WERI-Rb-1 (cell line): ENCODE data around the gene MYLK2.

ENCODE experiments used
- DNase-seq: peaks from one replicate; pipeline ENCODE4 v3.0.0-alpha.2; 2020
- H3K27ac ChIP-seq: fragments of 250-450 bp; sonication (Bioruptor Pico); 2 replicates; pipeline ENCODE4 v1.5.1; 2020; ENCODE audit warnings: mild to moderate bottlenecking, moderate library complexity
- H3K27me3 ChIP-seq: fragments of 250-450 bp; sonication (Bioruptor Pico); 2 replicates; pipeline ENCODE4 v1.5.1; 2021; ENCODE audit warnings: mild to moderate bottlenecking, low read depth, moderate library complexity; ENCODE audit not compliant: insufficient read depth, severe bottlenecking
- H3K36me3 ChIP-seq: fragments of 250-450 bp; sonication (Bioruptor Pico); 2 replicates; pipeline ENCODE4 v1.5.1; 2020; ENCODE audit warnings: mild to moderate bottlenecking, moderate library complexity
- H3K4me3 ChIP-seq: 2 replicates; pipeline ENCODE4 v1.5.1; 2011; ENCODE audit warnings: low read depth, mild to moderate bottlenecking, control low read depth, low read length
- H3K9me3 ChIP-seq: fragments of 250-450 bp; sonication (Bioruptor Pico); 2 replicates; pipeline ENCODE4 v1.5.1; 2021; ENCODE audit warnings: mild to moderate bottlenecking, moderate library complexity; ENCODE audit not compliant: severe bottlenecking
- TF ChIP-seq, protein P1 (sequence below): IDR thresholded peaks from 2 replicates; pipeline ENCODE4 v1.5.1; 2011; ENCODE audit warnings: low read depth, mild to moderate bottlenecking, control low read depth, inconsistent platforms, low read length

The MYLK2 gene

DNA sequence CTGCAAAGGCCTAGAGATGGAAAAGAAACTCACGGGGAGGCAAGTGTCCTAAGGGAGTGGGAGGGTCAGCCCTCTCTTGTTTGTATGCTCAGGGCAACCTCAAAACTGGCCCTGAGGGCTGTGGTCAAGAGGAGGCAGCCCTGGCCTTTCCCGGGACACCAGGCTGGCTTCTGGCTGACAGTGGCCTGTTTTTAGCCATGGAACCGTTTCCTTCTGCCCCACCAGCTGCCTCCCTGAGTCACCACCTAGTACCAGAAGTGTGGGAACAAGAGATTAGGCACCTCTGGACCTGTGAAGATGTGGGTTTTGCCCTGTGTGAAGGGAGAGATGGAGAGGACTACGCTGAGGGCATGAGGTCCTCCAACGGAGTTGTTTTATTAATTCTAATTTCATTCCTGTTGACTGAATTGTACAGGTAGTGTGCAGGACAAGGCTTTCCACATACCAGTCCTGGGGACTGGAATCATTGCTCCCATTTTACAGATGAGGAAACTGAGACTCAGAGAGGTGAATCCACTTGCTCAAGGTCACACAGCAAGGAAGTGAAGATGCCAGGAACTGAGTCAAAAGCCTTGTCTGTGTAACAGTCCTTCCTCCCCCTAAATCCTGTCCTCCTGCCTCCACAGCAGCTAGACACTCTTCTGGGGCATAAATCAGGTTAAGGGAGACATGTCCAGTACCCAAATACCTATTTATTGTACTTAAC, 20.8 kb downstream of the MYLK2 start:
- TF ChIP-seq, protein P1, sequence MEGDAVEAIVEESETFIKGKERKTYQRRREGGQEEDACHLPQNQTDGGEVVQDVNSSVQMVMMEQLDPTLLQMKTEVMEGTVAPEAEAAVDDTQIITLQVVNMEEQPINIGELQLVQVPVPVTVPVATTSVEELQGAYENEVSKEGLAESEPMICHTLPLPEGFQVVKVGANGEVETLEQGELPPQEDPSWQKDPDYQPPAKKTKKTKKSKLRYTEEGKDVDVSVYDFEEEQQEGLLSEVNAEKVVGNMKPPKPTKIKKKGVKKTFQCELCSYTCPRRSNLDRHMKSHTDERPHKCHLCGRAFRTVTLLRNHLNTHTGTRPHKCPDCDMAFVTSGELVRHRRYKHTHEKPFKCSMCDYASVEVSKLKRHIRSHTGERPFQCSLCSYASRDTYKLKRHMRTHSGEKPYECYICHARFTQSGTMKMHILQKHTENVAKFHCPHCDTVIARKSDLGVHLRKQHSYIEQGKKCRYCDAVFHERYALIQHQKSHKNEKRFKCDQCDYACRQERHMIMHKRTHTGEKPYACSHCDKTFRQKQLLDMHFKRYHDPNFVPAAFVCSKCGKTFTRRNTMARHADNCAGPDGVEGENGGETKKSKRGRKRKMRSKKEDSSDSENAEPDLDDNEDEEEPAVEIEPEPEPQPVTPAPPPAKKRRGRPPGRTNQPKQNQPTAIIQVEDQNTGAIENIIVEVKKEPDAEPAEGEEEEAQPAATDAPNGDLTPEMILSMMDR: no peak
- Histone ChIP-seq H3K9me3 (no peaks in the 10 kb centered on the region), H3K36me3 (no peaks in the 10 kb centered on the region), H3K27me3 (no peaks in the 10 kb centered on the region), H3K27ac (no peak overlapping the region), H3K4me3 (no peak overlapping the region)
- DNase-seq: no peak

DNA sequence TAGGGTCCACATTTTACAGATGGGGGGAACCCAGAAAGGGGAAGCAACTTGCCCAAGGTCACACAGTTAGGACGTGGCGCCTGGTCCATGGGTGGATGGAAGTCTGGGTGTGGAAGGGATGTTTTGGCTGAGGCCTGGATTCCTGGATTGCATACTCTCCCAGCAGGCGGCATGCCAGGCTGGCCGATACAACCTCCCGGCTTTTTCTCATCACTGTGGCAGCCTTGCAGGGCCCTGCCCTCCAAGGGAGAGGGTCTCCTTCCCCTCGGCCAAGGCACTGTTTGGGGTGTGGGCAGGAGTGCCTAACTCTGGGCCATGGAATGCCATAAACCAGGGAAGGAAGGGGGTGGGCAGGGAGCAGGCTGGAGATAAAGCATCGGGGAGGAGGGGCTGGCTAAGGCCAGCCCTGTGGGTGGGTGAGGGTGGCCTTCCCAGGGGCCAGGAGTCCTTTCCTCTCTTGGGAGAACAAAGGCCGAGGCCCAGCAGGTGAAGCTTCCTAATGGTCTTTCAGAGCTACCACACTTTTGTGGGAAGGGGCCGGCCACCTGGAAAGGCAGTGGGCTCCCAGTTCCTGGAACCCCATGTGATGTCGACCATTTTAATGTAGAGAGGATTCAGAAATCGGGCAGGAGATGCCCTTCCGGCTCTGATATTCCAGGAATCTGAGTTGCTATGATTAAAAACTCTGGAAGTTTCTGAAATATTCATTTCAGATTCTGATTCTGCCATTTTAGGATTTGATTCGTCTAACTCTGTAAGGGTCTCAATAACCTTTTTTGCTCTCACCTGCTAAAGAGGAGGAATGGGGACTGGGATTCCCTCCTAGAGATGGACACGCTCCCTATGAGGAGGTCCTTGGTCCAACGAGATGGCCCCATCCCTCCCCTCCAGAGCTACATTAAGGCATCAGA, 22.0 kb downstream of the MYLK2 start:
- TF ChIP-seq, protein P1: no peak
- no peak overlapping the region for H3K4me3 ChIP-seq
- no peak for DNase-seq
- H3K27me3 ChIP-seq: no peaks in the 10 kb centered on the region
- no peaks in the 10 kb centered on the region for H3K36me3 ChIP-seq
- H3K27ac ChIP-seq: no peak overlapping the region
- H3K9me3 ChIP-seq: no peaks in the 10 kb centered on the region

DNA sequence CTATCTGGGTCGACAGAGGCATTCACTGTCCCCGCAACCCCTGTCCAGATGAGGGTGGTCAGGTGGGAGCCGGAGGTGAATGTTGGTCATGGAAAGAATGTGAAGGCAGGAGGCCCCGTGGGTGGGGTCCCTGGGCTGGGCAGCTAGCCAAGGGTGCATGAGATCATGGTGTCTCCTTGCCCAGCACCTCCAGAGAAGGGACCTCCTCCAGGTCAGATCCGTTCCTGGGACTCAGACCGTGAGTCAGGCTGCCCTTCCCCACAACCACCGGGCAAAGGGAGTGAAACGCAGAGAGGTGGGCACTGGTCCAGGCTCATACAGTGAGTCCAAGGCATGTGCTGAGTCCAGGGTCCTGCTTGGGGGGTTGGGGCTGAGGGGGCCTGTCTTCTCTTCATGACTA, 22.8 kb downstream of the MYLK2 start:
- Histone ChIP-seq H3K27ac (no peak overlapping the region), H3K4me3 (no peak overlapping the region), H3K27me3 (no peaks in the 10 kb centered on the region), H3K9me3 (no peaks in the 10 kb centered on the region), H3K36me3 (no peaks in the 10 kb centered on the region)
- TF ChIP-seq, protein P1: no peak
- no peak for DNase-seq

DNA sequence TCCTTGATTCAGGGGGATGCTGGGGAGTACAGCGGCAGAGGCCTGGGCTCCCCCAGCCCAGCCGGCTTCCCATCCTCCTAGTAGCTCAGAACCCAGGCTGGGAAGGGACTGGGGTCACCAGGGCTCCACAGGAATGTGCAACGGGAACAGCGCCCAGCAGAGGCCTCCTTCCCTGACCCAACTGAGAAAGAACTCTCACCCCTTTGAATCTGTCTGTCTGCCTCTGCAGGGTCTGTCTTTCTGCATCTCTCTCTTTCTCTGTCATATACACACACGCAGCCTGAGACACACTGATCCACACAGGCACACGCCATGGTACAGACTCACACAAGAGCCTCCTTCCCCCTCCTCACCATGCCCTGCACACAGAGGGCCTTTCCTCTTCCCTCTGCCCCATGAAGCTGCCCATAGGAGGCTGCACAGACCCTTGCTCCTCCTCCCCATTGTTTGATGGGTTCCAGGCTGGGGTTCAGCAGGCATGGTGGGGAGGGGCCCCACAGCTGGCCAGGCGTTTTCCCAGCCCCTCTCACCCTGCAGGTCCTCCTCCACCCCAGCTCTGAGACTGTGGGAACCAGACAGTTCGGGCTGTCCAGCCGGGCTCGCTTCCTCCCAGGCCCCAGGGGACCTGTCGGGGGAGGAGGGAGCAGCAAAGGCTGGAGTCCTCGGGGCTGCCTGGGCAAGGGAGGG, 23.5 kb downstream of the MYLK2 start:
- no peaks in the 10 kb centered on the region for H3K36me3 ChIP-seq
- no peak for DNase-seq
- H3K4me3 ChIP-seq: no peak overlapping the region
- H3K9me3 ChIP-seq: no peaks in the 10 kb centered on the region
- TF ChIP-seq, protein P1: no peak
- no peak overlapping the region for H3K27ac ChIP-seq
- H3K27me3 ChIP-seq: no peaks in the 10 kb centered on the region

DNA sequence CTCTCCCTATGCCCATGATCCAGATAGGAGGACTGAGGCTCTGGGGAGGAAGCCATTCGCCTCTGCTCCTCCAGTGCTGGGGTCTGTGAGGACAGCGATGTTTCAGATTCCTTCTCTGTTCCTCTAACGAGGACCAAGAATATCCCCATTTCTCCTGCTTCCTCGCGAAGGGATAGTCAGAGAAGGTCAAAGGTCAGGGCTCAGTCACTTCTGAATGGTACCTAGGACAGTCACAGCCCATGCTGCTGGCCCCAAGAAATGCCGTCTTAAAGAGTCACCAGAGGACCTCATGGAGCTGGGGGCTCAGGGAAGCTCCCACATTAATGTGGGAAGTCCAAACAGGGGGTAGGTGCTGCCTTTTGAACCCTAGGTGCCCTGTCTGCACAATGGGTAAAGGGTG, 24.1 kb downstream of the MYLK2 start:
- H3K27me3 ChIP-seq: no peaks in the 10 kb centered on the region
- no peak overlapping the region for H3K27ac ChIP-seq
- TF ChIP-seq, protein P1: no peak

More for the DNA sequence above, 24.1 kb downstream of the MYLK2 start:
- DNase-seq: no peak
- H3K9me3 ChIP-seq: no peaks in the 10 kb centered on the region
- no peak overlapping the region for H3K4me3 ChIP-seq
- H3K36me3 ChIP-seq: no peaks in the 10 kb centered on the region
